Psoas muscle (tissue), 8 donors: ENCODE results near the gene DNAH9. TPM values are rescaled to one million over a fixed set of nuclear protein-coding genes. Genes with fewer than 3 reads are reported as not detected.

Experiments used
- ATAC-seq, 4 donors: fragments of 200-7000 bp; cut with Tn5 transposase; one replicate each; pipeline ENCODE4 v1.9.1; 2020; ENCODE audit warnings: moderate library complexity in 3 of 4, mild to moderate bottlenecking in 2 of 4
- DNase-seq, 2 donors: peaks; one replicate each; pipeline ENCODE4 v3.0.0-alpha.2; 2020
- H3K27ac ChIP-seq: fragments of 200-600 bp; one replicate; pipeline ENCODE4 v1.8.0; 2022
- H3K27me3 ChIP-seq, 3 donors: fragments of 200-600 bp in 1 of 3; one replicate each; pipeline versions ENCODE4 v1.6.1 to v1.8.0; 2013 to 2022; ENCODE audit warnings: low read length in 2 of 3, mild to moderate bottlenecking in 2 of 3, moderate library complexity in 1 of 3; ENCODE audit not compliant: insufficient read depth in 3 of 3
- H3K36me3 ChIP-seq, 2 donors: fragments of 200-600 bp in 1 of 2; one replicate each; pipeline versions ENCODE4 v1.6.1 to v1.8.0; 2013 to 2022; ENCODE audit warnings: low read depth in 1 of 2, mild to moderate bottlenecking in 1 of 2, moderate library complexity in 1 of 2; ENCODE audit not compliant: insufficient read depth in 1 of 2
- H3K4me1 ChIP-seq: fragments of 200-600 bp; one replicate; pipeline ENCODE4 v1.8.0; 2022
- H3K4me3 ChIP-seq: fragments of 200-600 bp; one replicate; pipeline ENCODE4 v1.8.0; 2022; ENCODE audit warnings: mild to moderate bottlenecking
- H3K9me3 ChIP-seq: fragments of 200-600 bp; one replicate; pipeline ENCODE4 v1.8.0; 2022
- CTCF ChIP-seq: fragments of 200-600 bp; IDR thresholded peaks from one replicate; pipeline ENCODE4 v1.8.0; 2022; ENCODE audit warnings: antibody characterized with exemption
- WGBS, 3 donors: extraction: QIAGEN DNeasy Blood & Tissue Kit; methylation state at CpG; one replicate each; pipeline versions ENCODE4 v1.1.6 to v1.1.7; 2013; 5-methylcytosine and 5-hydroxymethylcytosine counted together
- intact Hi-C, 2 donors: fragments of 100-400 bp; cut with DNase I; formaldehyde crosslinking; loops; one replicate each; pipeline versions ENCODE4 v1.11.0 to v1.14.2; 2022
- polyA plus RNA-seq, 3 donors: library from polyadenylated mRNA; stranded (reverse); fragments of 200-250 nt; gene quantifications; one replicate each; pipeline ENCODE4 v1.2.3, GENCODE V29; 2013
- total RNA-seq, 4 donors: library from RNA; stranded (reverse); fragmentation: NEBNext Ultra II Directional in 2 of 4; extraction: Animal tissue kit (Norgen Biotek cat#: 25700) in 2 of 4; gene quantifications; one replicate each; pipeline versions ENCODE4 v1.2.1 to v1.2.4, GENCODE V29; 2021 to 2023
- donor health status: healthy with polysubstance abuse.
- donor health status: DM: no; HTN: no; CAD: no; lungs with moderate emphysema.
- donor health status: Bipolar disorder and iron deficiency.
- donor health status: healthy.
- donor health status: DM: yes; HTN: yes; CAD: no.
- donor health status: DM: no; HTN: no; CAD: no.
- donor health status: DM: no; HTN: no; CAD: no.
- donor health status: DM: yes; HTN: yes; CAD: no.

DNAH9 gene
- total and polyA plus RNA-seq, 7 donors = 0.01 to 0.05 TPM; not detected in 5

- Histone ChIP-seq H3K36me3 (no peaks in the 10 kb centered on the region), H3K4me3 (no peak overlapping the region), H3K9me3 (no peaks in the 10 kb centered on the region), H3K4me1 (no peaks in the 10 kb centered on the region), H3K27ac (no peak overlapping the region), H3K27me3 (no peaks in the 10 kb centered on the region)
- no peak for DNase-seq
- ATAC-seq = no peak
- WGBS, 3 donors = 31 to 49% (median 38%) methylated on average over 1 of the region's 1 CpG
- intact Hi-C loops = no loop called here
- no peak for TF ChIP-seq CTCF
Measured at GRCh38 chr17:11825572-11826209, 227.4 kb downstream of the DNAH9 start.

- intact Hi-C loops = no loop called here
- no peak for TF ChIP-seq CTCF
- Histone ChIP-seq H3K9me3 (no peaks in the 10 kb centered on the region), H3K27me3 (no peaks in the 10 kb centered on the region), H3K4me3 (no peak overlapping the region), H3K36me3 (no peaks in the 10 kb centered on the region), H3K27ac (no peak overlapping the region), H3K4me1 (no peaks in the 10 kb centered on the region)
- WGBS, 3 donors = 51 to 70% (median 51%) methylated on average over 10 of the region's 10 CpGs
- DNase-seq (no peak), ATAC-seq (no peak)
Measured at GRCh38 chr17:11832401-11833137, 234.3 kb downstream of the DNAH9 start.

- 80 to 87% (median 86%) methylated on average over 5 of the region's 5 CpGs for WGBS, 3 donors
- Histone ChIP-seq H3K4me3 (no peak overlapping the region), H3K27ac (no peak overlapping the region), H3K4me1 (no peaks in the 10 kb centered on the region), H3K27me3 (no peaks in the 10 kb centered on the region), H3K36me3 (no peaks in the 10 kb centered on the region), H3K9me3 (no peaks in the 10 kb centered on the region)
- intact Hi-C loops = no loop called here
- no peak for TF ChIP-seq CTCF
- no peak for ATAC-seq
- DNase-seq = no peak
Measured at GRCh38 chr17:11836508-11836907, 238.2 kb downstream of the DNAH9 start.

GRCh38 chr17:11840052-11840451 is 241.8 kb downstream of the DNAH9 start:
- WGBS, 3 donors = 90 to 93% (median 92%) methylated on average over 2 of the region's 2 CpGs
- no peak overlapping the region for H3K4me3 ChIP-seq
- no peaks in the 10 kb centered on the region for H3K4me1 ChIP-seq
- H3K9me3 ChIP-seq = no peaks in the 10 kb centered on the region
- no peak overlapping the region for H3K27ac ChIP-seq
- ATAC-seq (no peak), DNase-seq (no peak)
- H3K36me3 ChIP-seq = no peaks in the 10 kb centered on the region
- intact Hi-C loops = no loop called here
- TF ChIP-seq CTCF = no peak
- no peaks in the 10 kb centered on the region for H3K27me3 ChIP-seq
